A673 (cell line): Measurements from ENCODE around the gene SNX30. TPM values are rescaled to one million over a fixed set of nuclear protein-coding genes. Genes with fewer than 3 reads are reported as not detected.

Source experiments
- BruUV-seq: library from RNA; stranded (reverse); fragments of 400-500 nt; replicated peaks from 2 replicates; lab custom pipeline; 2021; lab: Mats Ljungman, UMichigan
- CTCF ChIA-PET: fragments of 300-600 bp; sonication (Branson Sonifier 250); formaldehyde crosslinking; loops from one replicate; lab custom pipeline; 2022; ENCODE audit warnings: antibody characterized with exemption; lab: Charles Lee
- POLR2A ChIA-PET: fragments of 300-600 bp; sonication (Branson Sonifier 250); formaldehyde crosslinking; loops from one replicate; lab custom pipeline; 2022; ENCODE audit warnings: antibody characterized with exemption; ENCODE audit not compliant: low non-redundant PET; lab: Charles Lee
- DNase-seq: peaks from one replicate; pipeline ENCODE4 v3.0.0-alpha.2; 2015; ENCODE audit warnings: low spot score
- H3K27ac ChIP-seq: fragments of 200-600 bp; sonication (generic); 2 replicates; pipeline ENCODE4 v1.5.1; 2016; ENCODE audit warnings: mixed run types, low read depth, mild to moderate bottlenecking, mixed read lengths, antibody characterized with exemption, low read length; ENCODE audit not compliant: poor library complexity, severe bottlenecking
- H3K27me3 ChIP-seq: fragments of 200-600 bp; sonication (generic); replicated peaks from 2 replicates; pipeline ENCODE4 v1.6.1; 2017; ENCODE audit warnings: mixed run types, low read depth, mild to moderate bottlenecking, mixed read lengths, antibody characterized with exemption, low read length; ENCODE audit not compliant: insufficient read depth, poor library complexity
- H3K36me3 ChIP-seq: fragments of 200-600 bp; sonication (generic); 2 replicates; pipeline ENCODE4 v1.6.1; 2016; ENCODE audit warnings: mixed run types, mild to moderate bottlenecking, mixed read lengths, antibody characterized with exemption, low read length; ENCODE audit not compliant: insufficient read depth, poor library complexity, severe bottlenecking
- H3K4me1 ChIP-seq: fragments of 200-600 bp; sonication (generic); 2 replicates; pipeline ENCODE4 v1.6.1; 2017; ENCODE audit warnings: mixed run types, mild to moderate bottlenecking, mixed read lengths, antibody characterized with exemption, low read length; ENCODE audit not compliant: insufficient read depth, poor library complexity, severe bottlenecking
- H3K4me3 ChIP-seq: fragments of 200-600 bp; sonication (generic); 2 replicates; pipeline ENCODE4 v1.5.1; 2016; ENCODE audit warnings: low read depth, mixed run types, mild to moderate bottlenecking, mixed read lengths, low read length; ENCODE audit not compliant: poor library complexity, severe bottlenecking
- H3K9me3 ChIP-seq: fragments of 200-600 bp; sonication (generic); 2 replicates; pipeline ENCODE4 v1.6.1; 2016; ENCODE audit warnings: mixed run types, low read depth, mild to moderate bottlenecking, mixed read lengths, antibody characterized with exemption, low read length; ENCODE audit not compliant: poor library complexity, severe bottlenecking
- EZH2 ChIP-seq: fragments of 200-600 bp; sonication (generic); IDR thresholded peaks from 2 replicates; pipeline ENCODE4 v1.6.1; 2017; ENCODE audit warnings: borderline replicate concordance, low read depth, mild to moderate bottlenecking, mixed read lengths, antibody characterized with exemption, low read length; ENCODE audit not compliant: poor library complexity, severe bottlenecking
- intact Hi-C: fragments of 100-400 bp; cut with micrococcal nuclease; formaldehyde crosslinking; loops from one replicate; pipeline ENCODE4 v1.10.0; 2022; ENCODE audit not compliant: unreplicated experiment
- total RNA-seq: library from RNA; stranded (reverse); gene quantifications from 2 replicates; pipeline ENCODE4 v1.2.3, GENCODE V29; 2021
- TF ChIP-seq, protein P1 (sequence below): fragments of 300-800, 200-600 bp; sonication (generic); conservative IDR thresholded peaks from 2 replicates; pipeline ENCODE4 v1.5.1; 2017; ENCODE audit warnings: low read depth, mild to moderate bottlenecking, antibody characterized with exemption, low read length, moderate library complexity, mixed read lengths

Gene SNX30
- total RNA-seq, 1 experiment from 2014 or later, result 6.1 TPM

DNA sequence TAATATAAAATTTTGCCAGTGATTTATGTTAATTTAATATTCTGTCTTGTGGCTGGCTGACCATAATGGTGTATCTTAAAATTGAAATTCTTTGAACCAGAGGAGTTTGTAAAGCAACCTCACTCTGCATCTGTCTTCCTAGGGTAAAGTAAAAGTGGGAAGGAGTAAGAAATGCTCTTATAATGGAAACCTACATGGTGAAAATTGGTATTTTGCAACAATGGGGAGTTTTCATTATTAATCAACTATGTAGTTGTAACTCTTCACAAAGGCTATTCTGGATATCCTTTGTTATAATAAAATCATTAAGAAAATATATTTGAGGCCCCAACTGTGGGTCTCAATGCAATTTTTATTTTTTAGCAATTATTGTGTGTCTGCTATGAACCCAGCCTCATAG, 44.2 kb downstream of the SNX30 start:
- CTCF ChIA-PET, result no interaction called here
- POLR2A ChIA-PET, result no interaction called here
- intact Hi-C loops, result loop anchor here (10.0 kb wide), 1 partner anchor 700 kb away; no protein-coding TSS in a partner anchor

DNA sequence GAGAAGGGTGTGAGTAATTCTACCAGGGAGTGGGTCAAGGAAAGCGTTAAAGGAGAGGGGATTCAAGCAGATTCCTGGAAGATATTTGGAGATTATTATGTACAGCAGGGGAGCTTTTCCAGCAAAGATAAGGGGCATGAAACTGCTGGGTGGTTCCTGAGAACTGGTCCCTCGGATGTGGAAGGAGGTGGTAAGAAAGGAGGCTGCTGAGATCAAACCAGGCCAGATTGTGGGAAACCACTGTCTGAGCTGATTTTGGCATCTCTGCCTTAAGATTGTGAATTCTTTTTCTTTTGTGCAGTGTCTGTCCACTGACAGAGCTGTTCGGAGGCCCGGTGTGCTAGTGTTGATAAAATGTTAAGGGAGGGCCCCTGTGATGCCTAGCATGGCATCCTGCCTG, 45.4 kb downstream of the SNX30 start:
- ChIA-PET CTCF (no interaction called here), POLR2A (no interaction called here)
- intact Hi-C loops, result loop anchor here (10.0 kb wide), 1 partner anchor 701 kb away; no protein-coding TSS in a partner anchor
- Histone ChIP-seq H3K36me3 (no peaks in the 10 kb centered on the region), H3K27ac (no peak overlapping the region), H3K4me1 (no peaks in the 10 kb centered on the region), H3K27me3 (no peaks in the 10 kb centered on the region), H3K9me3 (no peaks in the 10 kb centered on the region), H3K4me3 (no peak overlapping the region)
- TF ChIP-seq, protein P1, sequence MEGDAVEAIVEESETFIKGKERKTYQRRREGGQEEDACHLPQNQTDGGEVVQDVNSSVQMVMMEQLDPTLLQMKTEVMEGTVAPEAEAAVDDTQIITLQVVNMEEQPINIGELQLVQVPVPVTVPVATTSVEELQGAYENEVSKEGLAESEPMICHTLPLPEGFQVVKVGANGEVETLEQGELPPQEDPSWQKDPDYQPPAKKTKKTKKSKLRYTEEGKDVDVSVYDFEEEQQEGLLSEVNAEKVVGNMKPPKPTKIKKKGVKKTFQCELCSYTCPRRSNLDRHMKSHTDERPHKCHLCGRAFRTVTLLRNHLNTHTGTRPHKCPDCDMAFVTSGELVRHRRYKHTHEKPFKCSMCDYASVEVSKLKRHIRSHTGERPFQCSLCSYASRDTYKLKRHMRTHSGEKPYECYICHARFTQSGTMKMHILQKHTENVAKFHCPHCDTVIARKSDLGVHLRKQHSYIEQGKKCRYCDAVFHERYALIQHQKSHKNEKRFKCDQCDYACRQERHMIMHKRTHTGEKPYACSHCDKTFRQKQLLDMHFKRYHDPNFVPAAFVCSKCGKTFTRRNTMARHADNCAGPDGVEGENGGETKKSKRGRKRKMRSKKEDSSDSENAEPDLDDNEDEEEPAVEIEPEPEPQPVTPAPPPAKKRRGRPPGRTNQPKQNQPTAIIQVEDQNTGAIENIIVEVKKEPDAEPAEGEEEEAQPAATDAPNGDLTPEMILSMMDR, result no peak
- TF ChIP-seq EZH2, result no peak
- DNase-seq, result no peak
- BruUV-seq, result no TSS peak

More for the DNA sequence above, 44.2 kb downstream of the SNX30 start:
- DNase-seq, result no peak
- Histone ChIP-seq H3K36me3 (no peaks in the 10 kb centered on the region), H3K9me3 (no peaks in the 10 kb centered on the region), H3K4me3 (no peak overlapping the region), H3K27ac (no peak overlapping the region), H3K27me3 (no peaks in the 10 kb centered on the region), H3K4me1 (no peaks in the 10 kb centered on the region)
- BruUV-seq, result no TSS peak
- no peak for TF ChIP-seq EZH2
- TF ChIP-seq, protein P1, result no peak

DNA sequence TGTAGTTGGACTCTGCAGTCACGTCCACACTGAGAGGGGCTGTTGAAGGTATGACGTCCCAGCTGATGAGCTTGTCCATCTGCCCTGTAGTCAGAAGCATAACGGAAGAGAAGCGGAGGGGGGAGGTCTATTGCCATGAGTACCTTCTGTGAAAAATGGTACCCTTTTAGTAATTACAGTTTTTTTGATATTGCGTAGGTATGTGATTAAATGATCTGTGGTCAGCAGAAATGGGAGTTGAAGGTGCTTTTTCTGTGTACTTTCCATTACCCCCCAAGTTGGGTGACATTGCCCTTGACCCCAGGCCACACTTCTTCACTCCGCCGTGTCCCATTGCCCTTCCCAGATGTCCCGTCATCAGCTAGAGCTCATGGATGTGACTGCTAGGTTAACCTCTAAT, 45.9 kb downstream of the SNX30 start:
- CTCF ChIA-PET, result no interaction called here
- POLR2A ChIA-PET, result no interaction called here
- no peak overlapping the region for H3K4me3 ChIP-seq
- no peaks in the 10 kb centered on the region for H3K27me3 ChIP-seq
- H3K27ac ChIP-seq, result no peak overlapping the region
- H3K36me3 ChIP-seq, result no peaks in the 10 kb centered on the region
- no peaks in the 10 kb centered on the region for H3K4me1 ChIP-seq
- TF ChIP-seq EZH2, result no peak
- TF ChIP-seq, protein P1, result no peak
- DNase-seq, result no peak
- H3K9me3 ChIP-seq, result no peaks in the 10 kb centered on the region
- BruUV-seq, result no TSS peak
- intact Hi-C loops, result loop anchor here (10.0 kb wide), 1 partner anchor 702 kb away; no protein-coding TSS in a partner anchor
